Endodermal cell (in vitro differentiated cells): ENCODE data around the gene FFAR3. TPM values are rescaled to one million over a fixed set of nuclear protein-coding genes. Genes with fewer than 3 reads are reported as not detected.

Experiments
- DNase-seq: peaks from one replicate; pipeline ENCODE4 v3.0.0-alpha.2; 2017
- H3K27ac ChIP-seq: 2 replicates; pipeline ENCODE4 v1.5.1; 2013; ENCODE audit warnings: mild to moderate bottlenecking, low read depth, low read length, moderate library complexity
- H3K27me3 ChIP-seq: 2 replicates; pipeline ENCODE4 v1.6.1; 2013; ENCODE audit warnings: mild to moderate bottlenecking, low read length, moderate library complexity; ENCODE audit not compliant: insufficient read depth, control insufficient read depth, poor library complexity, severe bottlenecking
- H3K36me3 ChIP-seq: 2 replicates; pipeline ENCODE4 v1.7.0; 2013; ENCODE audit warnings: mild to moderate bottlenecking, low read length, moderate library complexity; ENCODE audit not compliant: control insufficient read depth, insufficient read depth
- H3K4me1 ChIP-seq: one replicate; pipeline ENCODE4 v1.7.0; 2013; ENCODE audit warnings: low read length; ENCODE audit not compliant: control insufficient read depth, insufficient read depth
- H3K4me3 ChIP-seq: 2 replicates; pipeline ENCODE4 v1.5.1; 2013; ENCODE audit warnings: mild to moderate bottlenecking, low read length, moderate library complexity
- H3K9ac ChIP-seq: 2 replicates; pipeline ENCODE4 v1.6.1; 2013; ENCODE audit warnings: mild to moderate bottlenecking, low read length, moderate library complexity; ENCODE audit not compliant: poor library complexity, severe bottlenecking; ENCODE audit errors: extremely low read depth
- H3K9me3 ChIP-seq: 2 replicates; pipeline ENCODE4 v1.6.1; 2013; ENCODE audit warnings: mild to moderate bottlenecking, low read length, moderate library complexity; ENCODE audit not compliant: control insufficient read depth
- H3K27ac Mint-ChIP-seq: 2 replicates; pipeline ENCODE4 v1.8.0; 2020; ENCODE audit warnings: mixed read lengths
- H3K27me3 Mint-ChIP-seq: 2 replicates; pipeline ENCODE4 v1.8.0; 2021; ENCODE audit warnings: mild to moderate bottlenecking, mixed read lengths; ENCODE audit not compliant: insufficient read depth
- H3K36me3 Mint-ChIP-seq: 2 replicates; pipeline ENCODE4 v1.8.0; 2020; ENCODE audit warnings: low read depth, mixed read lengths
- H3K4me1 Mint-ChIP-seq: 2 replicates; pipeline ENCODE4 v1.8.0; 2020; ENCODE audit warnings: mixed read lengths
- H3K4me3 Mint-ChIP-seq: 2 replicates; pipeline ENCODE4 v1.8.0; 2020; ENCODE audit warnings: mild to moderate bottlenecking, moderate library complexity, mixed read lengths
- H3K9me3 Mint-ChIP-seq: 2 replicates; pipeline ENCODE4 v1.8.0; 2020; ENCODE audit warnings: mild to moderate bottlenecking, mixed read lengths
- WGBS, 2 experiments: methylation state at CpG; one replicate each; pipeline versions ENCODE4 v1.1.5 to v1.1.7; 2013; ENCODE audit warnings: missing lambda C conversion rate in 2 of 2, mixed read lengths in 1 of 2; ENCODE audit not compliant: insufficient coverage in 1 of 2, insufficient read length in 1 of 2; 5-methylcytosine and 5-hydroxymethylcytosine counted together
- total RNA-seq, 2 donors: library from RNA; stranded (reverse); fragmentation: NEBNext Ultra II Directional in 1 of 2; extraction: Animal tissue kit (Norgen Biotek cat#: 25700) in 1 of 2; gene quantifications; 2 replicates in 1 of 2; 3 replicates in 1 of 2; pipeline ENCODE4 v1.2.1, GENCODE V29; 2021
- TF ChIP-seq, protein P1 (sequence below): fragments of 200-600 bp; sonication (generic); conservative IDR thresholded peaks from 2 replicates; pipeline ENCODE4 v1.5.0; 2021; ENCODE audit warnings: antibody characterized with exemption, mild to moderate bottlenecking

Gene FFAR3
- total RNA-seq, 2 donors from 2014 or later, result not detected

DNA sequence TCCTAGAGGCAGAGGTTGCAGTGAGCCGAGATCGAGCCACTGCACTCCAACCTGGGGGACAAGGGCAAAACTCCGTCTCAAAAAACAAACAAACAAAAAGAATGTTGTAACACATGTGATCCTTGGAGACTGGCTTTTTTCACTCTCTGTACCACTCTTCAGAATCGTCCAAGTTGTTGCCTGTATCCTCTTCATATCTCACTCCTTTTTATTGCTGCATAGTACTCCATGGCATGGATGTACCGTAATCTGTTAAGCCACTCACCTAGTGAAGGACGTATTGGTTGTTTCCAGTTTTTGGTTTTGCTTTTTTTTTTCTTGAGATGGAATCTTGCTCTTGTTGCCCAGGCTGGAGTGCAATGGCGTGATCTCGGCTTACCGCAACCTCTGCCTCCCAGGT, 36.2 kb upstream of the FFAR3 start:
- Histone ChIP-seq H3K4me1 (no peaks in the 10 kb centered on the region), H3K9ac (no peak overlapping the region), H3K4me3 (no peak overlapping the region), H3K9me3 (peaks cover 7% of the 10 kb centered on the region), H3K36me3 (no peaks in the 10 kb centered on the region), H3K27me3 (no peaks in the 10 kb centered on the region), H3K27ac (no peak overlapping the region)
- peaks cover 8% of the 10 kb centered on the region for H3K9me3 Mint-ChIP-seq
- no peaks in the 10 kb centered on the region for H3K27me3 Mint-ChIP-seq
- H3K27ac Mint-ChIP-seq, result no peak overlapping the region
- H3K4me3 Mint-ChIP-seq, result no peak overlapping the region
- TF ChIP-seq, protein P1, sequence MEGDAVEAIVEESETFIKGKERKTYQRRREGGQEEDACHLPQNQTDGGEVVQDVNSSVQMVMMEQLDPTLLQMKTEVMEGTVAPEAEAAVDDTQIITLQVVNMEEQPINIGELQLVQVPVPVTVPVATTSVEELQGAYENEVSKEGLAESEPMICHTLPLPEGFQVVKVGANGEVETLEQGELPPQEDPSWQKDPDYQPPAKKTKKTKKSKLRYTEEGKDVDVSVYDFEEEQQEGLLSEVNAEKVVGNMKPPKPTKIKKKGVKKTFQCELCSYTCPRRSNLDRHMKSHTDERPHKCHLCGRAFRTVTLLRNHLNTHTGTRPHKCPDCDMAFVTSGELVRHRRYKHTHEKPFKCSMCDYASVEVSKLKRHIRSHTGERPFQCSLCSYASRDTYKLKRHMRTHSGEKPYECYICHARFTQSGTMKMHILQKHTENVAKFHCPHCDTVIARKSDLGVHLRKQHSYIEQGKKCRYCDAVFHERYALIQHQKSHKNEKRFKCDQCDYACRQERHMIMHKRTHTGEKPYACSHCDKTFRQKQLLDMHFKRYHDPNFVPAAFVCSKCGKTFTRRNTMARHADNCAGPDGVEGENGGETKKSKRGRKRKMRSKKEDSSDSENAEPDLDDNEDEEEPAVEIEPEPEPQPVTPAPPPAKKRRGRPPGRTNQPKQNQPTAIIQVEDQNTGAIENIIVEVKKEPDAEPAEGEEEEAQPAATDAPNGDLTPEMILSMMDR, result no peak
- peaks cover 5% of the 10 kb centered on the region for H3K4me1 Mint-ChIP-seq
- DNase-seq, result no peak
- 89 to 92% methylated on average over 6 to 8 of the region's 9 CpGs for WGBS, 2 experiments
- no peaks in the 10 kb centered on the region for H3K36me3 Mint-ChIP-seq

DNA sequence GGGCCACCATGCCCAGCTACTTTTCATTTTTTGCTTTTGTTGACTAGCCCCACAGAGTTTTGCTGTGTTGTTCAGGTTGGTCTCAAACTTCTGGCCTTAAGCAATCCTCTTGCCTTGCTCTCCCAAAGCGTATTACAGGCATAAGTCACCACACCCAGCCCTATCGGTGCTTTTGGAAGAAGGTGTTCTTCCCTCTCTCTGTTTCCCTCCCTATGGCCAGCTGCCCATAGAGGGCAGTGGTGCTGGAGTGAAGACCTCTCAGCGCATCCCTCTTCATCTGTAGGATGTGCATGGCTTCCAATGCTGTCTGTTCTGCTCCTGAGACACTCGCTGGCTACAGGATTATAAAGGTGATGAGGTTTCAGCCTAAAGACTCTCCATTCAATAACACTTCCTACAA, 30.6 kb upstream of the FFAR3 start:
- Mint-ChIP-seq H3K27me3 (no peaks in the 10 kb centered on the region), H3K36me3 (no peaks in the 10 kb centered on the region), H3K27ac (no peak overlapping the region), H3K9me3 (no peaks in the 10 kb centered on the region), H3K4me1 (no peaks in the 10 kb centered on the region), H3K4me3 (no peak overlapping the region)
- peak; percentile 74 for DNase-seq
- H3K36me3 ChIP-seq, result no peaks in the 10 kb centered on the region
- no peak overlapping the region for H3K4me3 ChIP-seq
- H3K9ac ChIP-seq, result no peak overlapping the region
- H3K27me3 ChIP-seq, result no peaks in the 10 kb centered on the region
- 83% methylated on average over 4 of the region's 4 CpGs; no CpG with 5 or more reads in 1 of the 2 experiments for WGBS, 2 experiments
- no peaks in the 10 kb centered on the region for H3K9me3 ChIP-seq
- no peak overlapping the region for H3K27ac ChIP-seq
- TF ChIP-seq, protein P1, result peak; percentile 77
- H3K4me1 ChIP-seq, result no peaks in the 10 kb centered on the region

DNA sequence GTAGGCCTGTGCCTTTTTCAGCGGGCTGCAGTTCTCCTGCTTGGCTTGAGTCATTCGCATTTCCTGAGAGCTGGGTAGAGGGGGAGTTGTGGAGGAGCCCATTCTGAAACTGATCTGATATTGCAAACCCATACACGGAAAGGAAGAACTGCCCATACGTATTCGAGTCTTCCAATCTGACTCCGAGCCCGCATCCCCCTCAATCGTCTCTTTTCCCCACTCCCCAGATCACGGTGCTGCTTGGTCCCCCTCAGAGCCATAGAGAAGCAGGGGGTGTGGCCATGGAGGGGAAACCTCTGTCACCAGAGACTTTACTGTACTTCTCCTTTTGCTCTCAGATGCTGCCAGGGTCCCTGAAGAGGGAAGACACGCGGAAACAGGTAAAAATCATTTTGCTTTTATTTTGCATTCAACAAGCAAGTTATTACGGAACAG, 29.4 kb upstream of the FFAR3 start, which contains the start of gene CD22:
CD22 (plus strand) TSS at position 337 of the 435 bp plus-strand sequence. CDS start 2,854 bp downstream, outside the sequence.
- Histone ChIP-seq H3K36me3 (no peaks in the 10 kb centered on the region), H3K27me3 (no peaks in the 10 kb centered on the region), H3K9me3 (no peaks in the 10 kb centered on the region), H3K9ac (no peak within 1 kb of the TSS), H3K27ac (no peak within 1 kb of the TSS), H3K4me1 (no peaks in the 10 kb centered on the region), H3K4me3 (no peak within 1 kb of the TSS)
- H3K27me3 Mint-ChIP-seq, result no peaks in the 10 kb centered on the region
- no peak within 1 kb of the TSS for H3K4me3 Mint-ChIP-seq
- no peak for DNase-seq
- TF ChIP-seq, protein P1, result no peak
- no peaks in the 10 kb centered on the region for H3K36me3 Mint-ChIP-seq
- H3K27ac Mint-ChIP-seq, result no peak within 1 kb of the TSS
- WGBS, 2 experiments, result 76 to 80% methylated on average over 8 to 12 of the region's 12 CpGs
- H3K4me1 Mint-ChIP-seq, result no peaks in the 10 kb centered on the region
- no peaks in the 10 kb centered on the region for H3K9me3 Mint-ChIP-seq
